ENCODE data around the gene RMND5B. TPM values are rescaled to one million over a fixed set of nuclear protein-coding genes. Genes with fewer than 3 reads are reported as not detected.
"Not testable (repeated sequence)": the region's sequence is repeated elsewhere in the genome, so short reads cannot be mapped to it uniquely, and the experiment has no call there.

Gene RMND5B
- total and polyA plus RNA-seq, 2 experiments from 2014 or later, result 17.5 to 19.9 TPM

- H3K36me3 ChIP-seq (ENCODE audit: low read depth), result no peaks in the 10 kb centered on the region
- no peak overlapping the region for H3K9ac ChIP-seq
- H3F3A ChIP-seq (ENCODE audit: insufficient read depth), result no peaks in the 10 kb centered on the region
- no peaks in the 10 kb centered on the region for H3K9me3 ChIP-seq (ENCODE audit: low read depth)
- in situ Hi-C loops (cut with MboI), result no loop called here
- no peak overlapping the region for H3K4me3 ChIP-seq
- H3K79me2 ChIP-seq (ENCODE audit: insufficient read depth), result no peaks in the 10 kb centered on the region
- H3K27ac ChIP-seq, result no peak overlapping the region
- H3K9me2 ChIP-seq (ENCODE audit: insufficient read depth), result no peaks in the 10 kb centered on the region
- TF ChIP-seq EZH2phosphoT487 (IDR thresholded peaks at IDR 0.05; ENCODE audit: insufficient read depth, low read depth), result no peak
- no peak for TF ChIP-seq EZH2 (IDR thresholded peaks at IDR 0.05; ENCODE audit: insufficient read depth, poor library complexity, severe bottlenecking)
- H3K4me1 ChIP-seq (ENCODE audit: insufficient read depth), result 0 out of 2 replicates have a peak, but pooled peaks cover 3% of the 10 kb centered on the region
- H3K4me2 ChIP-seq (ENCODE audit: unreplicated experiment), result no peak overlapping the region
- no peak for DNase-seq
- no peak overlapping the region for H2AFZ ChIP-seq
- H4K20me1 ChIP-seq (ENCODE audit: insufficient read depth), result no peaks in the 10 kb centered on the region
- H3K27me3 ChIP-seq (replicated peaks; ENCODE audit: insufficient read depth), result peaks cover 13% of the 10 kb centered on the region
- WGBS, 2 experiments (ENCODE audit: low coverage in 1 of 2, low lambda C conversion rate in 2 of 2, missing lambda C conversion rate in 2 of 2), result 31 to 37% methylated on average over 7 of the region's 7 CpGs
Observed at GRCh38 chr5:178194026-178194425, 63.2 kb downstream of the RMND5B start.

GRCh38 chr5:178196281-178196812 lies 65.5 kb downstream of the RMND5B start:
- TF ChIP-seq EZH2 (IDR thresholded peaks at IDR 0.05; ENCODE audit: insufficient read depth, poor library complexity, severe bottlenecking) (no peak), EZH2phosphoT487 (IDR thresholded peaks at IDR 0.05; ENCODE audit: insufficient read depth, low read depth) (no peak)
- Histone ChIP-seq H3K9me2 (ENCODE audit: insufficient read depth) (no peaks in the 10 kb centered on the region), H3K9me3 (ENCODE audit: low read depth) (no peaks in the 10 kb centered on the region), H3K79me2 (ENCODE audit: insufficient read depth) (no peaks in the 10 kb centered on the region), H3K36me3 (ENCODE audit: low read depth) (no peaks in the 10 kb centered on the region), H3K4me3 (no peak overlapping the region), H3K9ac (no peak overlapping the region), H2AFZ (no peak overlapping the region), H3F3A (ENCODE audit: insufficient read depth) (no peaks in the 10 kb centered on the region), H3K4me1 (ENCODE audit: insufficient read depth) (0 out of 2 replicates have a peak, but pooled peaks cover 3% of the 10 kb centered on the region), H3K4me2 (ENCODE audit: unreplicated experiment) (no peak overlapping the region), H3K27ac (no peak overlapping the region), H4K20me1 (ENCODE audit: insufficient read depth) (no peaks in the 10 kb centered on the region), H3K27me3 (replicated peaks; ENCODE audit: insufficient read depth) (peaks cover 13% of the 10 kb centered on the region)
- 47% methylated on average over 7 of the region's 7 CpGs for WGBS, 2 experiments (ENCODE audit: low coverage in 1 of 2, low lambda C conversion rate in 2 of 2, missing lambda C conversion rate in 2 of 2)
- in situ Hi-C loops (cut with MboI), result no loop called here
- no peak for DNase-seq

DNA sequence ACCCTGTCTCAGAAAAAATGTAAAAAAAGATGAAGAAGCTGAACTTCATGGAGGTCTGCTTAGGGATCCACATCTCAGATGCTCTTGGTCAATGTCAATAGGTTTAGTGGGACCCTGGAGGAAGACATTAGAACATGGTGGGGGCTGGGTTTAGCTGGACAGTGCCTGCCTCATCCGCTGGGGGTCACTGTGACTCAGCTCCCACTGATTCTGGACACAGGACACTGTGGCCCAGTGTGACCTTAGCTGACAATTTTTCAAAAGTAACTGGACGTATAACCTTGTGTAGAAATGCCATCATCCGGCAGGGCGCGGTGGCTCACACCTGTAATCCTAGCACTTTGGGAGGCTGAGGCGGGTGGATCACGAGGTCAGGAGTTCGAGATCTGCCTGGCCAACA lies 66.2 kb downstream of the RMND5B start:
- Histone ChIP-seq H3K36me3 (ENCODE audit: low read depth) (no peaks in the 10 kb centered on the region), H4K20me1 (ENCODE audit: insufficient read depth) (no peaks in the 10 kb centered on the region), H3K9me3 (ENCODE audit: low read depth) (no peaks in the 10 kb centered on the region), H3K27ac (no peak overlapping the region), H3K79me2 (ENCODE audit: insufficient read depth) (no peaks in the 10 kb centered on the region), H2AFZ (no peak overlapping the region), H3F3A (ENCODE audit: insufficient read depth) (no peaks in the 10 kb centered on the region), H3K4me3 (no peak overlapping the region), H3K27me3 (replicated peaks; ENCODE audit: insufficient read depth) (peaks cover 13% of the 10 kb centered on the region), H3K9me2 (ENCODE audit: insufficient read depth) (no peaks in the 10 kb centered on the region), H3K4me2 (ENCODE audit: unreplicated experiment) (no peak overlapping the region), H3K4me1 (ENCODE audit: insufficient read depth) (0 out of 2 replicates have a peak, but pooled peaks cover 3% of the 10 kb centered on the region), H3K9ac (no peak overlapping the region)
- DNase-seq, result no peak
- 67 to 80% methylated on average over 8 of the region's 8 CpGs for WGBS, 2 experiments (ENCODE audit: low coverage in 1 of 2, low lambda C conversion rate in 2 of 2, missing lambda C conversion rate in 2 of 2)
- in situ Hi-C loops (cut with MboI), result no loop called here
- TF ChIP-seq EZH2phosphoT487 (IDR thresholded peaks at IDR 0.05; ENCODE audit: insufficient read depth, low read depth) (no peak), EZH2 (IDR thresholded peaks at IDR 0.05; ENCODE audit: insufficient read depth, poor library complexity, severe bottlenecking) (no peak)

GRCh38 chr5:178198151-178198550 lies 67.3 kb downstream of the RMND5B start:
- H3K79me2 ChIP-seq (ENCODE audit: insufficient read depth); H3K36me3 ChIP-seq (ENCODE audit: low read depth); H3K4me2 ChIP-seq (ENCODE audit: unreplicated experiment); H2AFZ ChIP-seq; H3K4me1 ChIP-seq (ENCODE audit: insufficient read depth); H3K4me3 ChIP-seq; in situ Hi-C loops (cut with MboI); H3K9me3 ChIP-seq (ENCODE audit: low read depth); H4K20me1 ChIP-seq (ENCODE audit: insufficient read depth); H3K9me2 ChIP-seq (ENCODE audit: insufficient read depth); H3K27ac ChIP-seq; DNase-seq; H3F3A ChIP-seq (ENCODE audit: insufficient read depth); H3K9ac ChIP-seq: not testable (repeated sequence)
- 69 to 77% methylated on average over 11 of the region's 11 CpGs for WGBS, 2 experiments (ENCODE audit: low coverage in 1 of 2, low lambda C conversion rate in 2 of 2, missing lambda C conversion rate in 2 of 2)
- peaks cover 13% of the 10 kb centered on the region for H3K27me3 ChIP-seq (replicated peaks; ENCODE audit: insufficient read depth)

- H3K4me3 ChIP-seq, result no peak overlapping the region
- 79% methylated on average over 10 to 11 of the region's 11 CpGs for WGBS, 2 experiments (ENCODE audit: low coverage in 1 of 2, low lambda C conversion rate in 2 of 2, missing lambda C conversion rate in 2 of 2)
- no peak for DNase-seq
- no peaks in the 10 kb centered on the region for H3F3A ChIP-seq (ENCODE audit: insufficient read depth)
- no peaks in the 10 kb centered on the region for H4K20me1 ChIP-seq (ENCODE audit: insufficient read depth)
- H3K4me2 ChIP-seq (ENCODE audit: unreplicated experiment), result no peak overlapping the region
- H3K9ac ChIP-seq, result no peak overlapping the region
- peaks cover 13% of the 10 kb centered on the region for H3K27me3 ChIP-seq (replicated peaks; ENCODE audit: insufficient read depth)
- TF ChIP-seq EZH2phosphoT487 (IDR thresholded peaks at IDR 0.05; ENCODE audit: insufficient read depth, low read depth) (no peak), EZH2 (IDR thresholded peaks at IDR 0.05; ENCODE audit: insufficient read depth, poor library complexity, severe bottlenecking) (no peak)
- no peaks in the 10 kb centered on the region for H3K79me2 ChIP-seq (ENCODE audit: insufficient read depth)
- H3K27ac ChIP-seq, result no peak overlapping the region
- no peaks in the 10 kb centered on the region for H3K4me1 ChIP-seq (ENCODE audit: insufficient read depth)
- H2AFZ ChIP-seq, result no peak overlapping the region
- no peaks in the 10 kb centered on the region for H3K36me3 ChIP-seq (ENCODE audit: low read depth)
- H3K9me3 ChIP-seq (ENCODE audit: low read depth), result no peaks in the 10 kb centered on the region
- no peaks in the 10 kb centered on the region for H3K9me2 ChIP-seq (ENCODE audit: insufficient read depth)
- in situ Hi-C loops (cut with MboI), result no loop called here
Observed at GRCh38 chr5:178198706-178199105, 67.9 kb downstream of the RMND5B start.
